Measurements from ENCODE around the gene SERPINC1. TPM values are rescaled to one million over a fixed set of nuclear protein-coding genes. Genes with fewer than 3 reads are reported as not detected.
"Not testable (repeated sequence)": the region's sequence is repeated elsewhere in the genome, so short reads cannot be mapped to it uniquely, and the experiment has no call there.

Gene SERPINC1
- not detected for total RNA-seq
- long read RNA-seq, result 0 reads

DNA sequence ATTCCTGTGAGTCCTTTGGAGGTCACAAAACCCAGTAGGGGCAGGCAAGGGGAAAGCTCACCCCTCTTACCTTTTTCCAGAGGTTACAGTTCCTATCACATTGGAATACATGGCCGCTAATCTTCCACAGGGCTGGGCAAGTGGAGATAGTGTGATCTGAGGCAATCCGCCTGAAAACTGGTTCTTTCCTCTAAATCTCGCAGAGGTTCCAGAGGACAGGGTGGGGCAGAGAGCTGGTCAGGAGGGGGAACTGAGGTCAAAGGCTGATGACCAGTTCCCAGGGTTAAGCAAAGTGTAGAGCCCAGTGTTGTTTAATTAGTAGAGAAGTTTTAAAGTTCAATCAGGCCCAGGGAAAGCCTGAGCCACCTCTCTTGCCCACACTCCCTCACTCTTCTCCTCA is at the start of gene SERPINC1:
TSS of gene SERPINC1 (minus strand) at position 179 of the 400 bp plus-strand sequence. CDS start at position 111, 68 bp downstream.
- TF ChIP-seq CTCF (IDR thresholded peaks at IDR 0.05), result no peak
- no peaks in the 10 kb centered on the region for H3K4me1 ChIP-seq
- H3K4me3 ChIP-seq, result no peak within 1 kb of the TSS
- no peaks in the 10 kb centered on the region for H3K36me3 ChIP-seq
- H3K27me3 ChIP-seq, result no peaks in the 10 kb centered on the region
- DNase-seq (no peak), ATAC-seq (no peak)
- no peaks in the 10 kb centered on the region for H3K9me3 ChIP-seq
- intact Hi-C loops (cut with DNase I), result no loop called here
- H3K27ac ChIP-seq, result no peak within 1 kb of the TSS

DNA sequence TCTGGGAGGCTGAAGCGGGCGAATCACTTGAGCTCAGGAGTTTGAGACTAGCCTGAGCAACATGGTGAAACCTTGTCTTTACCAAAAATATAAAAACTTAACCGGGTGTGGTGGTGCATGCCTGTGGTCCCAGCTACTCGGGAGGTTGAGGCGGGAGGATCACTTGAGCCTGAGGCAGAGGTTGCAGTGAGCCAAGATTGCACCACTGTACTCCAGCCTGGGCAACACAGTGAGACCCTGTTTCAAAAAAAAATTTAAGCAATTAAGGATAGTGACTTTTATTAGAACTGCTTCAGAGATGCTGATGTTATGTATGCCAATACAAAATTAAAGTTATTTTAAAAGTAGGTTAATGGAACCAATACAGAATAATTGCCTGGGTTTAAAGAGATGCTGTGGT is 48.8 kb upstream of the SERPINC1 start:
- H3K4me3 ChIP-seq; H3K9me3 ChIP-seq; intact Hi-C loops (cut with DNase I); DNase-seq; H3K27ac ChIP-seq; H3K4me1 ChIP-seq; ATAC-seq; H3K27me3 ChIP-seq: not testable (repeated sequence)
- peaks cover 99% of the 10 kb centered on the region for H3K36me3 ChIP-seq

GRCh38 chr1:173963477-173963876 is 46.4 kb upstream of the SERPINC1 start:
- intact Hi-C loops (cut with DNase I), result no loop called here
- DNase-seq, result no peak

GRCh38 chr1:173960625-173961024 is 43.5 kb upstream of the SERPINC1 start:
- Histone ChIP-seq H3K4me3 (no peak overlapping the region), H3K36me3 (peaks cover 100% of the 10 kb centered on the region), H3K9me3 (no peaks in the 10 kb centered on the region), H3K27ac (no peak overlapping the region), H3K4me1 (no peaks in the 10 kb centered on the region), H3K27me3 (no peaks in the 10 kb centered on the region)
- no peak for DNase-seq
- ATAC-seq, result no peak
- no peak for TF ChIP-seq CTCF (IDR thresholded peaks at IDR 0.05)
- intact Hi-C loops (cut with DNase I), result no loop called here

More at GRCh38 chr1:173963477-173963876, 46.4 kb upstream of the SERPINC1 start:
- Histone ChIP-seq H3K27me3 (no peaks in the 10 kb centered on the region), H3K9me3 (no peaks in the 10 kb centered on the region), H3K4me3 (no peak overlapping the region), H3K4me1 (no peaks in the 10 kb centered on the region), H3K27ac (no peak overlapping the region), H3K36me3 (peaks cover 99% of the 10 kb centered on the region)
- ATAC-seq, result no peak
- no peak for TF ChIP-seq CTCF (IDR thresholded peaks at IDR 0.05)

DNA sequence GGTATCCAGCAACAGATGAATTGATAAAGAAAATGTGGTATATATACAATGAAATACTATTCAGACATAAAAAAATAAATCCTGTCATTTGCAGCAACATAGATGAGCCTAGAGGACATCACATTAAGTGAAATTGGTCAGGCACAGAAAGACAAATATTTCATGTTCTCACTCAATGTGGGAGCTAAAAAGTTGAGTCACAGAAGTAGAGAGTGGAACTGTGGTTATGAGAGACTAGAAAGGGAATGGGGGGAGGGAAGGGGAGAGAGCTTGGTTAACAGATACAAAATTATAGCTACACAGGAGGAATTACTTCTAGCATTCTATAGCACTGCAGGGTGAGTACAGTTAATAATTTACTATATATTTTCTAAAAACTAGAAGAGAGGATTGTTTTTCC is 37.1 kb upstream of the SERPINC1 start:
- peaks cover 95% of the 10 kb centered on the region for H3K36me3 ChIP-seq
- intact Hi-C loops (cut with DNase I), result no loop called here
- H3K4me3 ChIP-seq, result no peak overlapping the region
- H3K4me1 ChIP-seq, result no peaks in the 10 kb centered on the region
- no peaks in the 10 kb centered on the region for H3K9me3 ChIP-seq
- no peak for ATAC-seq
- H3K27me3 ChIP-seq, result no peaks in the 10 kb centered on the region
- no peak for TF ChIP-seq CTCF (IDR thresholded peaks at IDR 0.05)
- DNase-seq, result no peak
- H3K27ac ChIP-seq, result no peak overlapping the region

DNA sequence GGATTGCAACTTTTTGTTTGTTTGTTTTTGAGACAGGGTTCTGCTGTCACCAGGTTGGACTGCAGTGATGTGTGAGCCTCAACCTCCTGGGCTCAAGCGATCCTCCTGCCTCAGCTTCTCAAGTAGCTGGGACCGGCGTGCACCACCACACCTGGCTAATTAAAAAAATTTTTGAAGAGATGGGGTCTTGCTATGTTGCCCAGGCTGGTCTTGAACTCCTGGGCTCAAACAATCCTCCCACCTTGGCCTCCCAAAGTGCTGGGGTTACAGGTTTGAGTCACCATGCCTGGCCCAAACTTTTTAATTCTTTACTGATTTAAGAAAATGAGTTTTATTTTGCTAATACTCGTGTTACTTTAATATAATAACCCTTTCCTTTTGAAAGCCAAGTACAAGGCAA is 31.5 kb upstream of the SERPINC1 start:
- no peak for DNase-seq
- no peaks in the 10 kb centered on the region for H3K9me3 ChIP-seq
- no peak for TF ChIP-seq CTCF (IDR thresholded peaks at IDR 0.05)
- H3K4me3 ChIP-seq, result no peak overlapping the region
- H3K27me3 ChIP-seq, result no peaks in the 10 kb centered on the region
- H3K4me1 ChIP-seq, result no peaks in the 10 kb centered on the region
- intact Hi-C loops (cut with DNase I), result no loop called here
- peaks cover 97% of the 10 kb centered on the region for H3K36me3 ChIP-seq
- H3K27ac ChIP-seq, result no peak overlapping the region
- ATAC-seq, result no peak

Measured in upper lobe of right lung (tissue), 1 donor.